Measurements from ENCODE around the gene UBL4A.

- TF ChIP-seq TAF1 (IDR thresholded peaks at IDR 0.05; ENCODE audit: borderline replicate concordance, low read depth, low read length) (no peak), POLR2A (IDR thresholded peaks at IDR 0.05; ENCODE audit: low read depth, low read length) (no peak), POLR2AphosphoS5 (IDR thresholded peaks at IDR 0.05; ENCODE audit: low read depth, low read length) (no peak)
Measured at GRCh38 chrX:154532690-154533089, 46.3 kb upstream of the UBL4A start.

All from GM12892 (cell line).